ENCODE measurements around the gene DOP1A. TPM values are rescaled to one million over a fixed set of nuclear protein-coding genes. Genes with fewer than 3 reads are reported as not detected.

The DOP1A gene
- total RNA-seq, 1 donor from 2014 or later = 19.0 TPM

- Mint-ChIP-seq H3K27ac (ENCODE audit: unreplicated experiment) (no peak overlapping the region), H3K4me1 (ENCODE audit: low read depth) (peaks cover 12% of the 10 kb centered on the region), H3K27me3 (ENCODE audit: low read depth) (no peaks in the 10 kb centered on the region), H3K36me3 (ENCODE audit: low read depth) (peaks cover 60% of the 10 kb centered on the region), H3K4me3 (ENCODE audit: unreplicated experiment) (no peak overlapping the region), H3K9me3 (ENCODE audit: low read depth) (no peaks in the 10 kb centered on the region)
- DNase-seq (ENCODE audit: low spot score) = no peak
- no peak for TF ChIP-seq CTCF (IDR thresholded peaks at IDR 0.05)
Measured at GRCh38 chr6:83169106-83169505, 101.6 kb downstream of the DOP1A start.

- Mint-ChIP-seq H3K27ac (ENCODE audit: unreplicated experiment) (no peak overlapping the region), H3K4me1 (ENCODE audit: low read depth) (peaks cover 12% of the 10 kb centered on the region), H3K4me3 (ENCODE audit: unreplicated experiment) (no peak overlapping the region), H3K9me3 (ENCODE audit: low read depth) (no peaks in the 10 kb centered on the region), H3K36me3 (ENCODE audit: low read depth) (peaks cover 63% of the 10 kb centered on the region), H3K27me3 (ENCODE audit: low read depth) (no peaks in the 10 kb centered on the region)
- DNase-seq (ENCODE audit: low spot score) = no peak
- TF ChIP-seq CTCF (IDR thresholded peaks at IDR 0.05) = no peak
Measured at GRCh38 chr6:83169511-83169910, 102.0 kb downstream of the DOP1A start.

- H3K27ac Mint-ChIP-seq (ENCODE audit: unreplicated experiment) = peak overlapping the region; percentile 3
- no peak for DNase-seq (ENCODE audit: low spot score)
- H3K27me3 Mint-ChIP-seq (ENCODE audit: low read depth) = no peaks in the 10 kb centered on the region
- TF ChIP-seq CTCF (IDR thresholded peaks at IDR 0.05) = no peak
- H3K9me3 Mint-ChIP-seq (ENCODE audit: low read depth) = no peaks in the 10 kb centered on the region
- peaks cover 47% of the 10 kb centered on the region for H3K36me3 Mint-ChIP-seq (ENCODE audit: low read depth)
- no peak overlapping the region for H3K4me3 Mint-ChIP-seq (ENCODE audit: unreplicated experiment)
- peaks cover 15% of the 10 kb centered on the region for H3K4me1 Mint-ChIP-seq (ENCODE audit: low read depth)
Measured at GRCh38 chr6:83176246-83176645, 108.8 kb downstream of the DOP1A start.

- H3K9me3 Mint-ChIP-seq (ENCODE audit: low read depth) = no peaks in the 10 kb centered on the region
- TF ChIP-seq CTCF (IDR thresholded peaks at IDR 0.05) = no peak
- peak overlapping the region; percentile 60 for H3K27ac Mint-ChIP-seq (ENCODE audit: unreplicated experiment)
- no peaks in the 10 kb centered on the region for H3K27me3 Mint-ChIP-seq (ENCODE audit: low read depth)
- DNase-seq (ENCODE audit: low spot score) = no peak
- H3K36me3 Mint-ChIP-seq (ENCODE audit: low read depth) = peaks cover 59% of the 10 kb centered on the region
- H3K4me3 Mint-ChIP-seq (ENCODE audit: unreplicated experiment) = no peak overlapping the region
- peaks cover 50% of the 10 kb centered on the region for H3K4me1 Mint-ChIP-seq (ENCODE audit: low read depth)
Measured at GRCh38 chr6:83180426-83180950, 113.0 kb downstream of the DOP1A start.

GRCh38 chr6:83182114-83182513 is 114.6 kb downstream of the DOP1A start:
- Mint-ChIP-seq H3K4me1 (ENCODE audit: low read depth) (peaks cover 54% of the 10 kb centered on the region), H3K9me3 (ENCODE audit: low read depth) (no peaks in the 10 kb centered on the region), H3K36me3 (ENCODE audit: low read depth) (peaks cover 58% of the 10 kb centered on the region), H3K4me3 (ENCODE audit: unreplicated experiment) (no peak overlapping the region), H3K27me3 (ENCODE audit: low read depth) (no peaks in the 10 kb centered on the region), H3K27ac (ENCODE audit: unreplicated experiment) (peak overlapping the region; percentile 50)
- no peak for DNase-seq (ENCODE audit: low spot score)
- no peak for TF ChIP-seq CTCF (IDR thresholded peaks at IDR 0.05)

Data from chondrocyte (in vitro differentiated cells).